Measurements from ENCODE around the gene MLLT6. TPM values are rescaled to one million over a fixed set of nuclear protein-coding genes. Genes with fewer than 3 reads are reported as not detected.

MLLT6 gene
- total and polyA plus RNA-seq, 10 of the 15 experiments (the other 5 are each of a cell fraction or from before 2014, with no cell fraction given), result 4.8 to 105 (median 36.3) TPM

DNA sequence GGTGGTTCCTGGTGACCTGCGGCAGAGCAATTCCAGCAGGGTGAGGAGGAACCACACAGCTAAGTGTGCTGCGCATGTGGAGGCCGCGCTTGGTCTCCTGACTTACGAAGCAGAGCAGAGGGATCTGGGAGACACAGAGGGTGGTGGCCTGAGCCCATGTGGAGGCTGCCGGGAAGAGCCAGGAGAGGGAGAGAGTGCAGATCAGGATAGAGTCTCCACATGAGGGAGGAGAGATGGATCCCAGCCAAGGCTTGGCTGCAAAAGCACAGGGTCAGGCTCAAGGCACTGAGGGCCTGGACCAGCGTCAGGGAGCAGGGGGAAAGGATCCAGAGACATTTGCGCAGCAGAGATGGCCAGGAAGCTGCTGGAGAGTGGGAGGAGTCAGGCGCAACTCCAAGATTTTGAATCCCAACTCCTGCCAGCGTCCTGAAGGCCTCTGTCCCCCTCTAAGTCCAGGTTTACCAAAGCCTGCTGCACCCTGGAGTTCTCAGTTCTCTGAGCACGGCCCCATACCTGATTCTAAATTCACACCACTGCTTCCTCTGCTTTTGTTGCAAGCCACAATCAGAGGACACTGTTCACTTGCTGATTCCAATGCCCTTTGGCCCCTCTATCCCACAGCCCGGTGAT, 11.3 kb upstream of the MLLT6 start:
- CTCF ChIA-PET, result interaction anchor here (1.4 kb wide), 1 partner anchor 16 kb away, joined by 6 read pairs; no protein-coding TSS in a partner anchor
- RAD21 ChIA-PET (ENCODE audit: unreplicated experiment), result no interaction called here
- no peak overlapping the region for H2AFZ ChIP-seq (ENCODE audit: control insufficient read depth, low read depth, low read length)
- FAIRE-seq (no peak), ATAC-seq (no peak), DNase-seq (ENCODE audit: low read depth, low spot score) (no peak)
- no peaks in the 10 kb centered on the region for H3K36me3 ChIP-seq (ENCODE audit: control insufficient read depth in 2 of 2, insufficient read depth in 2 of 2, low read length in 1 of 2)
- WGBS (ENCODE audit: insufficient coverage, insufficient replicate concordance, low lambda C conversion rate, missing lambda C conversion rate), result 66% methylated on average over 11 of the region's 12 CpGs
- no peaks in the 10 kb centered on the region for H3K27me3 ChIP-seq (replicated peaks in 1 of 2; ENCODE audit: control insufficient read depth in 2 of 2, insufficient read depth in 2 of 2, low read length in 1 of 2)
- POLR2A ChIA-PET, result interaction anchor here (0.5 kb wide), 1 partner anchor 265 kb away, joined by 3 read pairs; no protein-coding TSS in a partner anchor
- no peaks in the 10 kb centered on the region for H3K9me3 ChIP-seq (replicated peaks; ENCODE audit: control insufficient read depth, insufficient read depth, low read length)
- intact Hi-C loops (cut with micrococcal nuclease; ENCODE audit: unreplicated experiment) (no loop called here), in situ Hi-C loops (cut with MboI) (no loop called here)
- peaks cover 10% of the 10 kb centered on the region for H3K4me1 ChIP-seq (ENCODE audit: control insufficient read depth, insufficient read depth, low read length)
- SMC1A ChIA-PET (ENCODE audit: uncharacterized antibody, unreplicated experiment), result no interaction called here
- H3K79me2 ChIP-seq (ENCODE audit: control insufficient read depth, insufficient read depth, low read length), result no peaks in the 10 kb centered on the region
- TF ChIP-seq HDGF (IDR thresholded peaks at IDR 0.05) (no peak), NFXL1 (IDR thresholded peaks at IDR 0.05; ENCODE audit: borderline replicate concordance) (no peak), KLF5 (IDR thresholded peaks at IDR 0.05; ENCODE audit: partially characterized antibody) (no peak), WRNIP1 (IDR thresholded peaks at IDR 0.05; ENCODE audit: borderline replicate concordance, low read depth, low read length) (no peak)
- TF ChIP-seq, protein P1, sequence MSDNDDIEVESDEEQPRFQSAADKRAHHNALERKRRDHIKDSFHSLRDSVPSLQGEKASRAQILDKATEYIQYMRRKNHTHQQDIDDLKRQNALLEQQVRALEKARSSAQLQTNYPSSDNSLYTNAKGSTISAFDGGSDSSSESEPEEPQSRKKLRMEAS (IDR thresholded peaks at IDR 0.05; ENCODE audit: low read depth, low read length), result no peak
- H4K20me1 ChIP-seq (ENCODE audit: control insufficient read depth, insufficient read depth), result no peaks in the 10 kb centered on the region
- no peak overlapping the region for H3K4me2 ChIP-seq (ENCODE audit: control insufficient read depth, insufficient read depth)
- no TSS peak for BruUV-seq (replicated peaks)
- H3K27ac ChIP-seq (ENCODE audit: control insufficient read depth, insufficient read depth), result no peak overlapping the region
- H3K9ac ChIP-seq (ENCODE audit: control insufficient read depth, insufficient read depth, low read length), result no peak overlapping the region
- no peak overlapping the region for H3K4me3 ChIP-seq
